ENCODE measurements around the gene ZCCHC7. TPM values are rescaled to one million over a fixed set of nuclear protein-coding genes. Genes with fewer than 3 reads are reported as not detected.

ZCCHC7 gene
- total and polyA plus RNA-seq, 10 of the 15 experiments (the other 5 are each of a cell fraction or from before 2014, with no cell fraction given): 42.9 to 178 (median 53.3) TPM

- Histone ChIP-seq H3K36me3 (ENCODE audit: control insufficient read depth in 2 of 2, insufficient read depth in 2 of 2, low read length in 1 of 2) (peaks cover 10 to 23% of the 10 kb centered on the region in 2 experiments), H3K9me3 (replicated peaks; ENCODE audit: control insufficient read depth, insufficient read depth, low read length) (no peaks in the 10 kb centered on the region), H2AFZ (ENCODE audit: control insufficient read depth, low read depth, low read length) (no peak overlapping the region), H3K4me1 (ENCODE audit: control insufficient read depth, insufficient read depth, low read length) (no peaks in the 10 kb centered on the region), H3K9ac (ENCODE audit: control insufficient read depth, insufficient read depth, low read length) (no peak overlapping the region), H3K27ac (ENCODE audit: control insufficient read depth, insufficient read depth) (no peak overlapping the region), H4K20me1 (ENCODE audit: control insufficient read depth, insufficient read depth) (no peaks in the 10 kb centered on the region), H3K79me2 (ENCODE audit: control insufficient read depth, insufficient read depth, low read length) (no peaks in the 10 kb centered on the region), H3K4me3 (no peak overlapping the region), H3K27me3 (replicated peaks in 1 of 2; ENCODE audit: control insufficient read depth in 2 of 2, insufficient read depth in 2 of 2, low read length in 1 of 2) (no peaks in the 10 kb centered on the region), H3K4me2 (ENCODE audit: control insufficient read depth, insufficient read depth) (no peak overlapping the region)
- CTCF ChIA-PET: interaction anchor here (0.7 to 1.0 kb wide), 4 partner anchors 11 to 14 kb away, joined by 3 read pairs; no protein-coding TSS in a partner anchor
- POLR2A ChIA-PET: no interaction called here
- in situ Hi-C loops (cut with MboI): no loop called here
- RAD21 ChIA-PET (ENCODE audit: unreplicated experiment): interaction anchor here (0.7 kb wide), 1 partner anchor 16 kb away, joined by 3 read pairs; no protein-coding TSS in a partner anchor
- DNase-seq (ENCODE audit: low read depth, low spot score): no peak
- ATAC-seq: no peak
- no peak for FAIRE-seq
- WGBS (ENCODE audit: insufficient coverage, insufficient replicate concordance, low lambda C conversion rate, missing lambda C conversion rate): 98% methylated on average over 2 of the region's 2 CpGs
- no TSS peak for BruUV-seq (replicated peaks)
- no peak for TF ChIP-seq POLR2AphosphoS5 (IDR thresholded peaks at IDR 0.05; ENCODE audit: low read length)
- TF ChIP-seq RAD51 (IDR thresholded peaks at IDR 0.05): no peak
- TF ChIP-seq EZH2 (IDR thresholded peaks at IDR 0.05; ENCODE audit: borderline replicate concordance, control insufficient read depth, low read depth, low read length): no peak
- no peak for TF ChIP-seq PAX5 (IDR thresholded peaks at IDR 0.05; ENCODE audit: borderline replicate concordance, low read depth, low read length)
- TF ChIP-seq MAX (IDR thresholded peaks at IDR 0.05; ENCODE audit: low read depth, low read length): no peak
- no peak for TF ChIP-seq YY1 (IDR thresholded peaks at IDR 0.05; ENCODE audit: low read depth, low read length)
- no peak for TF ChIP-seq ZBED1 (IDR thresholded peaks at IDR 0.05; ENCODE audit: borderline replicate concordance)
- no peak for TF ChIP-seq SMC3 (IDR thresholded peaks at IDR 0.05; ENCODE audit: borderline replicate concordance, low read length)
- SMC1A ChIA-PET (ENCODE audit: uncharacterized antibody, unreplicated experiment): interaction anchor here (1.1 to 7.4 kb wide), 4 partner anchors 8 to 17 kb away, joined by 3 to 39 read pairs (median 10); no protein-coding TSS in a partner anchor
- intact Hi-C loops (cut with micrococcal nuclease; ENCODE audit: unreplicated experiment): no loop called here
Measured at GRCh38 chr9:37353791-37354190, 233.4 kb downstream of the ZCCHC7 start.

GRCh38 chr9:37362430-37362829 lies 242.1 kb downstream of the ZCCHC7 start:
- H3K4me3 ChIP-seq: no peak overlapping the region
- SMC1A ChIA-PET (ENCODE audit: uncharacterized antibody, unreplicated experiment): interaction anchor here (1.1 kb wide), 1 partner anchor 25 kb away, joined by 4 read pairs; no protein-coding TSS in a partner anchor
- CTCF ChIA-PET: interaction anchor here (1.0 kb wide), 1 partner anchor 18 kb away, joined by 3 read pairs; no protein-coding TSS in a partner anchor
- no peaks in the 10 kb centered on the region for H3K27me3 ChIP-seq (replicated peaks in 1 of 2; ENCODE audit: control insufficient read depth in 2 of 2, insufficient read depth in 2 of 2, low read length in 1 of 2)
- DNase-seq (ENCODE audit: low read depth, low spot score): no peak
- peaks cover 6% of the 10 kb centered on the region; the same call in 1 of the 2 replicates for H3K4me1 ChIP-seq (ENCODE audit: control insufficient read depth, insufficient read depth, low read length)
- BruUV-seq (replicated peaks): no TSS peak
- in situ Hi-C loops (cut with MboI) (no loop called here), intact Hi-C loops (cut with micrococcal nuclease; ENCODE audit: unreplicated experiment) (no loop called here)
- no peak for ATAC-seq
- WGBS (ENCODE audit: insufficient coverage, insufficient replicate concordance, low lambda C conversion rate, missing lambda C conversion rate): 94% methylated on average over 4 of the region's 4 CpGs
- H3K9me3 ChIP-seq (replicated peaks; ENCODE audit: control insufficient read depth, insufficient read depth, low read length): no peaks in the 10 kb centered on the region
- no peaks in the 10 kb centered on the region; a peak in 3 of 4 replicates for H3K36me3 ChIP-seq (ENCODE audit: control insufficient read depth in 2 of 2, insufficient read depth in 2 of 2, low read length in 1 of 2)
- H3K27ac ChIP-seq (ENCODE audit: control insufficient read depth, insufficient read depth): no peak overlapping the region
- H3K79me2 ChIP-seq (ENCODE audit: control insufficient read depth, insufficient read depth, low read length): no peaks in the 10 kb centered on the region
- H3K9ac ChIP-seq (ENCODE audit: control insufficient read depth, insufficient read depth, low read length): no peak overlapping the region
- H3K4me2 ChIP-seq (ENCODE audit: control insufficient read depth, insufficient read depth): no peak overlapping the region
- no peak overlapping the region for H2AFZ ChIP-seq (ENCODE audit: control insufficient read depth, low read depth, low read length)
- no peak for FAIRE-seq
- RAD21 ChIA-PET (ENCODE audit: unreplicated experiment): no interaction called here
- POLR2A ChIA-PET: no interaction called here
- no peaks in the 10 kb centered on the region for H4K20me1 ChIP-seq (ENCODE audit: control insufficient read depth, insufficient read depth)
- TF ChIP-seq, protein P1, sequence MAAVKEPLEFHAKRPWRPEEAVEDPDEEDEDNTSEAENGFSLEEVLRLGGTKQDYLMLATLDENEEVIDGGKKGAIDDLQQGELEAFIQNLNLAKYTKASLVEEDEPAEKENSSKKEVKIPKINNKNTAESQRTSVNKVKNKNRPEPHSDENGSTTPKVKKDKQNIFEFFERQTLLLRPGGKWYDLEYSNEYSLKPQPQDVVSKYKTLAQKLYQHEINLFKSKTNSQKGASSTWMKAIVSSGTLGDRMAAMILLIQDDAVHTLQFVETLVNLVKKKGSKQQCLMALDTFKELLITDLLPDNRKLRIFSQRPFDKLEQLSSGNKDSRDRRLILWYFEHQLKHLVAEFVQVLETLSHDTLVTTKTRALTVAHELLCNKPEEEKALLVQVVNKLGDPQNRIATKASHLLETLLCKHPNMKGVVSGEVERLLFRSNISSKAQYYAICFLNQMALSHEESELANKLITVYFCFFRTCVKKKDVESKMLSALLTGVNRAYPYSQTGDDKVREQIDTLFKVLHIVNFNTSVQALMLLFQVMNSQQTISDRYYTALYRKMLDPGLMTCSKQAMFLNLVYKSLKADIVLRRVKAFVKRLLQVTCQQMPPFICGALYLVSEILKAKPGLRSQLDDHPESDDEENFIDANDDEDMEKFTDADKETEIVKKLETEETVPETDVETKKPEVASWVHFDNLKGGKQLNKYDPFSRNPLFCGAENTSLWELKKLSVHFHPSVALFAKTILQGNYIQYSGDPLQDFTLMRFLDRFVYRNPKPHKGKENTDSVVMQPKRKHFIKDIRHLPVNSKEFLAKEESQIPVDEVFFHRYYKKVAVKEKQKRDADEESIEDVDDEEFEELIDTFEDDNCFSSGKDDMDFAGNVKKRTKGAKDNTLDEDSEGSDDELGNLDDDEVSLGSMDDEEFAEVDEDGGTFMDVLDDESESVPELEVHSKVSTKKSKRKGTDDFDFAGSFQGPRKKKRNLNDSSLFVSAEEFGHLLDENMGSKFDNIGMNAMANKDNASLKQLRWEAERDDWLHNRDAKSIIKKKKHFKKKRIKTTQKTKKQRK (IDR thresholded peaks at IDR 0.05; ENCODE audit: low read depth, low read length): no peak
- TF ChIP-seq RFX5 (IDR thresholded peaks at IDR 0.05; ENCODE audit: low read depth, low read length) (no peak), HDAC2 (IDR thresholded peaks at IDR 0.05) (no peak), ASH2L (IDR thresholded peaks at IDR 0.05; ENCODE audit: borderline replicate concordance, low read depth) (no peak), NBN (IDR thresholded peaks at IDR 0.05) (no peak)

Data from GM12878 (cell line).